K562 (cell line): ENCODE results near the gene DIPK1A. TPM values are rescaled to one million over a fixed set of nuclear protein-coding genes. Genes with fewer than 3 reads are reported as not detected.
A peak's percentile ranks its signal among the peaks of the same experiment; 100 is the strongest.

Source experiments
- EHMT2 ChIP-seq: fragments of 450-650 bp; IDR thresholded peaks from 2 replicates; pipeline ENCODE4 v1.6.1; 2018; ENCODE audit warnings: antibody characterized with exemption
- FOXA3 ChIP-seq, 2 experiments: fragments of 450-650 bp in 1 of 2; sonication (generic) in 1 of 2; formaldehyde crosslinking; IDR thresholded peaks in 1 of 2; conservative IDR thresholded peaks in 1 of 2; 2 replicates each; pipeline versions ENCODE4 v1.4.0 to v1.8.0; 2020 to 2022; ENCODE audit warnings: mild to moderate bottlenecking in 2 of 2, missing genetic modification reagents in 1 of 2
- FOXK1 ChIP-seq: sonication (generic); formaldehyde crosslinking; IDR thresholded peaks from 2 replicates; pipeline ENCODE4 v1.8.0; 2022; ENCODE audit warnings: missing genetic modification reagents, mild to moderate bottlenecking, borderline replicate concordance
- NCOA2 ChIP-seq, 2 experiments: fragments of 450-650 bp; IDR thresholded peaks; 2 replicates each; pipeline ENCODE4 v1.6.1; 2018; ENCODE audit warnings: mild to moderate bottlenecking in 2 of 2, moderate library complexity in 1 of 2; ENCODE audit not compliant: partially characterized antibody in 2 of 2
- NFE2L1 ChIP-seq: fragments of 450-650 bp; IDR thresholded peaks from 2 replicates; pipeline ENCODE4 v1.6.1; 2016; ENCODE audit warnings: missing genetic modification characterization, low read depth, mild to moderate bottlenecking, missing compliant biosample characterization, moderate library complexity, borderline replicate concordance
- NRF1 ChIP-seq, 2 experiments: fragments of 450-650 bp; IDR thresholded peaks in 1 of 2; conservative IDR thresholded peaks in 1 of 2; 2 replicates each; pipeline ENCODE4 v1.6.1; 2014; ENCODE audit warnings: mild to moderate bottlenecking in 2 of 2
- OTX1 ChIP-seq: fragments of 450-650 bp; formaldehyde crosslinking; IDR thresholded peaks from 2 replicates; pipeline ENCODE4 v1.4.0; 2022; ENCODE audit warnings: mild to moderate bottlenecking
- RAD21 ChIP-seq, 2 experiments: fragments of 250-450 bp in 1 of 2; fragments of 450-650 bp in 1 of 2; sonication (Bioruptor Pico) in 1 of 2; formaldehyde crosslinking in 1 of 2; IDR thresholded peaks in 1 of 2; conservative IDR thresholded peaks in 1 of 2; 2 replicates each; pipeline versions ENCODE4 v1.4.0 to v1.8.0; 2020 to 2022; ENCODE audit warnings: mild to moderate bottlenecking in 2 of 2, moderate library complexity in 1 of 2
- RBM39 ChIP-seq: fragments of 200-400 bp; formaldehyde crosslinking; optimal IDR thresholded peaks from 2 replicates; pipeline ENCODE3; 2018; ENCODE audit warnings: low read depth, low read length
- SFPQ ChIP-seq: fragments of 200-400 bp; formaldehyde crosslinking; IDR thresholded peaks from 2 replicates; pipeline ENCODE4 v1.6.1; 2017; ENCODE audit warnings: mild to moderate bottlenecking, low read depth, low read length, moderate library complexity
- SMAD1 ChIP-seq: fragments of 150-350 bp; IDR thresholded peaks from 2 replicates; pipeline ENCODE4 v1.6.1; 2014; ENCODE audit warnings: low read length, low read depth; ENCODE audit not compliant: partially characterized antibody
- TCF15 ChIP-seq: fragments of 250-450 bp; sonication (Bioruptor Pico); IDR thresholded peaks from 2 replicates; pipeline ENCODE4 v1.8.0; 2022; ENCODE audit warnings: moderate library complexity, mild to moderate bottlenecking, inconsistent platforms
- ZNF398 ChIP-seq: fragments of 250-450 bp; sonication (Bioruptor Pico); IDR thresholded peaks from 2 replicates; pipeline ENCODE4 v1.8.0; 2021; ENCODE audit warnings: moderate library complexity, mild to moderate bottlenecking, inconsistent platforms
- ZNF449 ChIP-seq: fragments of 250-450 bp; sonication (Bioruptor Pico); IDR thresholded peaks from 2 replicates; pipeline ENCODE4 v1.8.0; 2022; ENCODE audit warnings: moderate library complexity, mild to moderate bottlenecking, inconsistent platforms
- polyA plus RNA-seq, 8 experiments: library from polyadenylated mRNA; depleted of rRNA in 4 of 8; stranded (reverse) in 5 of 8; unstranded in 3 of 8; fragments of >200 nt; fragmentation: Nextera tagmentation in 2 of 8; fragmentation: Illumina TruSeq in 1 of 8; extraction: Ambion mirVana in 2 of 8; extraction: Trizol in 1 of 8; gene quantifications; 2 replicates each; pipeline versions ENCODE4 v1.2.1 to v1.2.3, GENCODE V29; 2011 to 2014; ENCODE audit warnings: inconsistent platforms in 1 of 8, missing spikeins in 1 of 8
- total RNA-seq, 7 experiments: library from RNA; depleted of rRNA in 6 of 7; stranded (reverse); fragments of >200 nt in 6 of 7; fragmentation: Illumina TruSeq in 2 of 7; extraction: Trizol in 2 of 7; gene quantifications; 2 replicates each; pipeline versions ENCODE4 v1.2.1 to v1.2.3, GENCODE V29; 2011 to 2021; ENCODE audit warnings: low replicate concordance in 1 of 7

DIPK1A gene
- total and polyA plus RNA-seq, 9 of the 15 experiments (the other 6 are each of a cell fraction or from before 2014, with no cell fraction given) = 0.54 to 2.5 (median 1.3) TPM

DNA sequence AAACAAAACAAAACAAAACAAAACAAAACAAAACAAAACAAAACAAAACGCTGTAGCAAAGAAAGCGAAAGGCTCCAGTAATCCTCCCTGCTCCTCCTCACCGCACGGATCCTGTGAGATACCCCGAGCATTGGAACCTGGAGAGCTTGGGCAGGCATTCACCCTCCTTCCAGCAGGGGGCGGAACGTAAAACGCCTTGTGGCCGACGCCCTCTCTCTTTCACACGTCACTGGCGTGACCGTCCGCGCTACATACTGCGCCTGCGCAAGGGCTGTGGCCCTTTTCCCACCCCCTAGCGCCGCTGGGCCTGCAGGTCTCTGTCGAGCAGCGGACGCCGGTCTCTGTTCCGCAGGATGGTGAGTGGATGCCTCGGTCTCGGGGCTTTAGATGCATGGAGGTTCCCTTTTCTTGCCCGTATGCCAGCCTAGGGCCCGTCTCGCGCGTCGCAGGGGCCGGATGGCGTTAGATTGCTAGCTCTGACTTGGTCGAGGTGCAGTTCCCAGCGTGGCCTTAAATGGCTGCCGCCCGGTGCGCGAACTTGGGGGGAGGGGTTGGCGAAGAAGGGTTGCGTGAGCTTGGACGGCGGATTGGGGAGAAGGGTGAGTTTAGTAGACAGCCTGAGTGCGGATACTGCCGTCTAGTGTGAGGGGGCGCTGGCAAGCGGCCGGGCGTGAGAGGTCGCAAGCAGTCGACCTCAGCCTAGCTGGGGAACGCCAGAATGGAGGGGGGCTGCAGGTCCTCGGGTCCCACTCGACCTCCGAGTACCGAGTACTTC is 129.3 kb downstream of the DIPK1A start, which contains the start of gene RPL5 (continued):
- peak; percentile 39; a peak in 3 of 4 replicates for TF ChIP-seq RAD21 (CRISPR knock-in tag; conservative IDR thresholded peaks at IDR 0.05 in 1 of 2, IDR thresholded peaks at IDR 0.05 in 1 of 2)
- no peak for TF ChIP-seq ZNF398
- no peak for TF ChIP-seq ZNF449 (CRISPR knock-in tag)
- TF ChIP-seq FOXK1 = peak; percentile 88; the same call in 1 of the 2 replicates
- peak in 1 of 2 experiments; percentile 63; a peak in 1 of 4 replicates for TF ChIP-seq FOXA3 (CRISPR knock-in tag; conservative IDR thresholded peaks at IDR 0.05 in 1 of 2, IDR thresholded peaks at IDR 0.05 in 1 of 2)
- TF ChIP-seq TCF15 (CRISPR knock-in tag) = no peak
- TF ChIP-seq SMAD1 = peak; percentile 96
- TF ChIP-seq NRF1 (conservative IDR thresholded peaks at IDR 0.05 in 1 of 2, IDR thresholded peaks at IDR 0.05 in 1 of 2) = peak; percentile 94 to 96
- TF ChIP-seq OTX1 = 0 out of 2 replicates have a peak, but pooled peaks have one; percentile 5
- TF ChIP-seq SFPQ = no peak
- no peak for TF ChIP-seq NFE2L1 (tag)
- TF ChIP-seq RBM39 = peak; percentile 99
- no peak for TF ChIP-seq NCOA2 (IDR thresholded peaks at IDR 0.05; ENCODE audit: partially characterized antibody in 2 of 2)
- no peak for TF ChIP-seq EHMT2
